K562 (cell line): ENCODE results near the gene TMEM273. TPM values are rescaled to one million over a fixed set of nuclear protein-coding genes. Genes with fewer than 3 reads are reported as not detected.

ENCODE experiments used
- BCLAF1 ChIP-seq, 2 experiments: fragments of 450-650 bp in 1 of 2; IDR thresholded peaks; 2 replicates each; pipeline ENCODE4 v1.6.1; 2011 to 2017; ENCODE audit warnings: low read depth in 2 of 2, antibody characterized with exemption in 1 of 2, borderline replicate concordance in 1 of 2, low read length in 1 of 2, mild to moderate bottlenecking in 1 of 2, mixed read lengths in 1 of 2; ENCODE audit not compliant: control insufficient read depth in 1 of 2
- DMBX1 ChIP-seq: fragments of 250-450 bp; sonication (Bioruptor Pico); IDR thresholded peaks from 2 replicates; pipeline ENCODE4 v1.8.0; 2022; ENCODE audit warnings: inconsistent platforms, mild to moderate bottlenecking, moderate library complexity, borderline replicate concordance
- GTF2E2 ChIP-seq: fragments of 200-800 bp; sonication (Bioruptor generic); IDR thresholded peaks from 2 replicates; pipeline ENCODE4 v1.6.1; 2016; ENCODE audit warnings: missing genetic modification characterization, missing compliant biosample characterization
- HNRNPK ChIP-seq: fragments of 200-400 bp; formaldehyde crosslinking; IDR thresholded peaks from one replicate; pipeline ENCODE4 v1.6.1; 2018; ENCODE audit warnings: mild to moderate bottlenecking, low read depth, low read length; ENCODE audit not compliant: poor library complexity, severe bottlenecking
- KAT8 ChIP-seq: fragments of 450-650 bp; IDR thresholded peaks from 2 replicates; pipeline ENCODE4 v1.6.1; 2016; ENCODE audit warnings: low read depth, mild to moderate bottlenecking
- NFATC3 ChIP-seq: fragments of 450-650 bp; IDR thresholded peaks from 2 replicates; pipeline ENCODE4 v1.6.1; 2017; ENCODE audit warnings: mild to moderate bottlenecking
- POLR2A ChIP-seq: fragments of 450-650 bp; conservative IDR thresholded peaks from 2 replicates; pipeline ENCODE4 v1.6.1; 2016
- RNF2 ChIP-seq: sonication (generic); IDR thresholded peaks from 2 replicates; pipeline ENCODE4 v1.6.1; 2016
- TAF7 ChIP-seq: fragments of 450-650 bp; IDR thresholded peaks from 2 replicates; pipeline ENCODE4 v1.6.1; 2016; ENCODE audit warnings: missing genetic modification characterization, missing compliant biosample characterization
- TAL1 ChIP-seq: fragments of 450-650 bp; IDR thresholded peaks from 2 replicates; pipeline ENCODE4 v1.6.1; 2016; ENCODE audit warnings: mild to moderate bottlenecking
- TBL1XR1 ChIP-seq, 2 experiments: IDR thresholded peaks; 2 replicates each; pipeline ENCODE4 v1.6.1; 2012; ENCODE audit warnings: improper control_type of control experiment in 2 of 2, low read length in 2 of 2, mild to moderate bottlenecking in 1 of 2
- ZC3H4 ChIP-seq: sonication (generic); formaldehyde crosslinking; IDR thresholded peaks from 2 replicates; pipeline ENCODE4 v1.9.0; 2021; ENCODE audit warnings: missing genetic modification reagents, borderline replicate concordance
- ZEB2 ChIP-seq: fragments of 450-650 bp; IDR thresholded peaks from 2 replicates; pipeline ENCODE4 v1.6.1; 2016
- ZMIZ1 ChIP-seq, 2 experiments: fragments of 150-350 bp in 1 of 2; IDR thresholded peaks; 2 replicates each; pipeline ENCODE4 v1.6.1; 2012 to 2016; ENCODE audit warnings: low read depth in 2 of 2, low read length in 2 of 2, mild to moderate bottlenecking in 1 of 2, moderate library complexity in 1 of 2
- ZNF146 ChIP-seq: IDR thresholded peaks from one replicate; pipeline ENCODE4 v1.6.1; 2018; ENCODE audit warnings: missing compliant biosample characterization; ENCODE audit not compliant: unreplicated experiment
- ZNF316 ChIP-seq: fragments of 450-650 bp; IDR thresholded peaks from 2 replicates; pipeline ENCODE4 v1.6.1; 2016
- polyA plus RNA-seq, 8 experiments: library from polyadenylated mRNA; depleted of rRNA in 4 of 8; stranded (reverse) in 5 of 8; unstranded in 3 of 8; fragments of >200 nt; fragmentation: Nextera tagmentation in 2 of 8; fragmentation: Illumina TruSeq in 1 of 8; extraction: Ambion mirVana in 2 of 8; extraction: Trizol in 1 of 8; gene quantifications; 2 replicates each; pipeline versions ENCODE4 v1.2.1 to v1.2.3, GENCODE V29; 2011 to 2014; ENCODE audit warnings: inconsistent platforms in 1 of 8, missing spikeins in 1 of 8
- total RNA-seq, 7 experiments: library from RNA; depleted of rRNA in 6 of 7; stranded (reverse); fragments of >200 nt in 6 of 7; fragmentation: Illumina TruSeq in 2 of 7; extraction: Trizol in 2 of 7; gene quantifications; 2 replicates each; pipeline versions ENCODE4 v1.2.1 to v1.2.3, GENCODE V29; 2011 to 2021; ENCODE audit warnings: low replicate concordance in 1 of 7
- TF ChIP-seq, protein P1 (sequence below): fragments of 250-450 bp; sonication (Bioruptor Pico); IDR thresholded peaks from 2 replicates; pipeline ENCODE4 v1.8.0; 2022; ENCODE audit warnings: moderate library complexity, mild to moderate bottlenecking, inconsistent platforms
- TF ChIP-seq, protein P2 (sequence below): sonication (generic); formaldehyde crosslinking; IDR thresholded peaks from 2 replicates; pipeline ENCODE4 v1.8.0; 2022; ENCODE audit warnings: mild to moderate bottlenecking, missing genetic modification reagents

The TMEM273 gene
- total and polyA plus RNA-seq, 9 of the 15 experiments (the other 6 are each of a cell fraction or from before 2014, with no cell fraction given) = 39.2 to 131 (median 95.6) TPM

- TF ChIP-seq ZC3H4 = no peak
- 0 out of 2 replicates have a peak, but pooled peaks have one; percentile 32 for TF ChIP-seq GTF2E2 (tag)
- TF ChIP-seq RNF2 = peak; percentile 73; the same call in 1 of the 2 replicates
- no peak for TF ChIP-seq KAT8
- 0 out of 2 replicates have a peak, but pooled peaks have one; percentile 20 for TF ChIP-seq ZNF316
- TF ChIP-seq TAF7 = no peak
- TF ChIP-seq, protein P1, sequence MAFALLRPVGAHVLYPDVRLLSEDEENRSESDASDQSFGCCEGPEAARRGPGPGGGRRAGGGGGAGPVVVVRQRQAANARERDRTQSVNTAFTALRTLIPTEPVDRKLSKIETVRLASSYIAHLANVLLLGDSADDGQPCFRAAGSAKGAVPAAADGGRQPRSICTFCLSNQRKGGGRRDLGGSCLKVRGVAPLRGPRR (CRISPR knock-in tag) = no peak
- TF ChIP-seq BCLAF1 (IDR thresholded peaks at IDR 0.05; ENCODE audit: borderline replicate concordance in 1 of 2, control insufficient read depth in 1 of 2, low read depth in 2 of 2, low read length in 1 of 2) = no peak
- TF ChIP-seq TBL1XR1 (IDR thresholded peaks at IDR 0.05; ENCODE audit: low read length in 2 of 2) = no peak
- peak; percentile 59 for TF ChIP-seq TAL1
- TF ChIP-seq POLR2A = peak; percentile 57
- TF ChIP-seq, protein P2, sequence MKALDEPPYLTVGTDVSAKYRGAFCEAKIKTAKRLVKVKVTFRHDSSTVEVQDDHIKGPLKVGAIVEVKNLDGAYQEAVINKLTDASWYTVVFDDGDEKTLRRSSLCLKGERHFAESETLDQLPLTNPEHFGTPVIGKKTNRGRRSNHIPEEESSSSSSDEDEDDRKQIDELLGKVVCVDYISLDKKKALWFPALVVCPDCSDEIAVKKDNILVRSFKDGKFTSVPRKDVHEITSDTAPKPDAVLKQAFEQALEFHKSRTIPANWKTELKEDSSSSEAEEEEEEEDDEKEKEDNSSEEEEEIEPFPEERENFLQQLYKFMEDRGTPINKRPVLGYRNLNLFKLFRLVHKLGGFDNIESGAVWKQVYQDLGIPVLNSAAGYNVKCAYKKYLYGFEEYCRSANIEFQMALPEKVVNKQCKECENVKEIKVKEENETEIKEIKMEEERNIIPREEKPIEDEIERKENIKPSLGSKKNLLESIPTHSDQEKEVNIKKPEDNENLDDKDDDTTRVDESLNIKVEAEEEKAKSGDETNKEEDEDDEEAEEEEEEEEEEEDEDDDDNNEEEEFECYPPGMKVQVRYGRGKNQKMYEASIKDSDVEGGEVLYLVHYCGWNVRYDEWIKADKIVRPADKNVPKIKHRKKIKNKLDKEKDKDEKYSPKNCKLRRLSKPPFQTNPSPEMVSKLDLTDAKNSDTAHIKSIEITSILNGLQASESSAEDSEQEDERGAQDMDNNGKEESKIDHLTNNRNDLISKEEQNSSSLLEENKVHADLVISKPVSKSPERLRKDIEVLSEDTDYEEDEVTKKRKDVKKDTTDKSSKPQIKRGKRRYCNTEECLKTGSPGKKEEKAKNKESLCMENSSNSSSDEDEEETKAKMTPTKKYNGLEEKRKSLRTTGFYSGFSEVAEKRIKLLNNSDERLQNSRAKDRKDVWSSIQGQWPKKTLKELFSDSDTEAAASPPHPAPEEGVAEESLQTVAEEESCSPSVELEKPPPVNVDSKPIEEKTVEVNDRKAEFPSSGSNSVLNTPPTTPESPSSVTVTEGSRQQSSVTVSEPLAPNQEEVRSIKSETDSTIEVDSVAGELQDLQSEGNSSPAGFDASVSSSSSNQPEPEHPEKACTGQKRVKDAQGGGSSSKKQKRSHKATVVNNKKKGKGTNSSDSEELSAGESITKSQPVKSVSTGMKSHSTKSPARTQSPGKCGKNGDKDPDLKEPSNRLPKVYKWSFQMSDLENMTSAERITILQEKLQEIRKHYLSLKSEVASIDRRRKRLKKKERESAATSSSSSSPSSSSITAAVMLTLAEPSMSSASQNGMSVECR = no peak
- TF ChIP-seq ZMIZ1 (IDR thresholded peaks at IDR 0.05; ENCODE audit: low read depth in 2 of 2, low read length in 2 of 2) = no peak
- TF ChIP-seq ZNF146 = no peak
- no peak for TF ChIP-seq HNRNPK
- no peak for TF ChIP-seq DMBX1
- peak; percentile 83 for TF ChIP-seq ZEB2
- no peak for TF ChIP-seq NFATC3
These were observed 14.9 kb downstream of the TMEM273 start (continued) for GRCh38 chr10:49173201-49173772.
